Panc1 (cell line): ENCODE results near the gene PRUNE2. TPM values are rescaled to one million over a fixed set of nuclear protein-coding genes. Genes with fewer than 3 reads are reported as not detected.

ENCODE experiments used
- ATAC-seq: fragments of 200-7000 bp; cut with Tn5 transposase; 2 replicates; pipeline ENCODE4 v1.9.1; 2020; ENCODE audit warnings: mild to moderate bottlenecking, moderate library complexity
- BruUV-seq: library from RNA; stranded (reverse); fragments of 400-500 nt; replicated peaks from 2 replicates; lab custom pipeline; 2021; lab: Mats Ljungman, UMichigan
- CTCF ChIA-PET: fragments of 300-600 bp; sonication (Branson Sonifier 250); formaldehyde crosslinking; loops from one replicate; lab custom pipeline; 2022; ENCODE audit warnings: antibody characterized with exemption; lab: Charles Lee
- POLR2A ChIA-PET: fragments of 300-600 bp; sonication (Branson Sonifier 250); formaldehyde crosslinking; loops from one replicate; lab custom pipeline; 2022; ENCODE audit warnings: antibody characterized with exemption; lab: Charles Lee
- DNase-seq: peaks from one replicate; pipeline ENCODE4 v3.0.0-alpha.2; 2010; ENCODE audit warnings: low read depth, low spot score
- H3K27ac ChIP-seq: 2 replicates; pipeline ENCODE4 v1.5.1; 2011; ENCODE audit warnings: mild to moderate bottlenecking, low read length, inconsistent platforms
- H3K27me3 ChIP-seq: fragments of 200-500 bp; sonication (Bioruptor generic); 2 replicates; pipeline ENCODE4 v1.6.0; 2014; ENCODE audit warnings: low read length, inconsistent platforms; ENCODE audit not compliant: control insufficient read depth, insufficient read depth
- H3K36me3 ChIP-seq: fragments of 200-500 bp; sonication (Bioruptor generic); 2 replicates; pipeline ENCODE4 v1.5.1; 2014; ENCODE audit warnings: inconsistent platforms, mild to moderate bottlenecking, low read length, moderate library complexity; ENCODE audit not compliant: control insufficient read depth, insufficient read depth
- H3K4me1 ChIP-seq: 2 replicates; pipeline ENCODE4 v1.5.1; 2011; ENCODE audit warnings: inconsistent platforms, mild to moderate bottlenecking, low read length, moderate library complexity; ENCODE audit not compliant: control insufficient read depth, insufficient read depth
- H3K4me3 ChIP-seq, 2 experiments: 2 replicates each; pipeline ENCODE4 v1.5.1; 2011 to 2012; ENCODE audit warnings: low read depth in 2 of 2, low read length in 2 of 2, mild to moderate bottlenecking in 2 of 2, inconsistent platforms in 1 of 2, moderate library complexity in 1 of 2
- H3K9me3 ChIP-seq: fragments of 200-500 bp; sonication (Bioruptor generic); 2 replicates; pipeline ENCODE4 v1.5.1; 2014; ENCODE audit warnings: low read depth, mild to moderate bottlenecking, inconsistent platforms, low read length, moderate library complexity; ENCODE audit not compliant: control insufficient read depth, insufficient read depth
- POLR2AphosphoS5 ChIP-seq: IDR thresholded peaks from 2 replicates; pipeline ENCODE4 v1.6.1; 2012; ENCODE audit warnings: mild to moderate bottlenecking, low read depth, low read length, moderate library complexity
- SIN3A ChIP-seq: IDR thresholded peaks from 2 replicates; pipeline ENCODE4 v1.6.1; 2012; ENCODE audit warnings: low read depth, mild to moderate bottlenecking, low read length, moderate library complexity, borderline replicate concordance; ENCODE audit not compliant: insufficient read depth
- TCF7L2 ChIP-seq: IDR thresholded peaks from 2 replicates; pipeline ENCODE4 v1.6.1; 2011; ENCODE audit warnings: mild to moderate bottlenecking, low read depth, low read length, inconsistent platforms
- in situ Hi-C: cut with HindIII; loops from 2 replicates; pipeline ENCODE4 v1.10.0; 2016; ENCODE audit warnings: low sequenced_read_pairs, low pct_unique_long_range_greater_than_20kb
- intact Hi-C: fragments of 100-400 bp; cut with micrococcal nuclease; formaldehyde crosslinking; loops from one replicate; pipeline ENCODE4 v1.10.0; 2022; ENCODE audit not compliant: unreplicated experiment
- total RNA-seq: library from RNA; stranded (reverse); gene quantifications from one replicate; pipeline ENCODE4 v1.2.1, GENCODE V29; 2021; ENCODE audit not compliant: unreplicated experiment
- TF ChIP-seq, protein P1 (sequence below), 2 experiments: IDR thresholded peaks; 2 replicates each; pipeline ENCODE4 v1.6.1; 2011 to 2012; ENCODE audit warnings: low read depth in 2 of 2, control low read depth in 1 of 2, low read length in 1 of 2, mild to moderate bottlenecking in 1 of 2, moderate library complexity in 1 of 2; ENCODE audit not compliant: insufficient read depth in 1 of 2
- TF ChIP-seq, protein P2 (sequence below): fragments of 450-650 bp; IDR thresholded peaks from 2 replicates; pipeline ENCODE4 v1.5.1; 2017; ENCODE audit warnings: mild to moderate bottlenecking

The PRUNE2 gene
- total RNA-seq, 1 experiment from 2014 or later = 0.18 TPM

DNA sequence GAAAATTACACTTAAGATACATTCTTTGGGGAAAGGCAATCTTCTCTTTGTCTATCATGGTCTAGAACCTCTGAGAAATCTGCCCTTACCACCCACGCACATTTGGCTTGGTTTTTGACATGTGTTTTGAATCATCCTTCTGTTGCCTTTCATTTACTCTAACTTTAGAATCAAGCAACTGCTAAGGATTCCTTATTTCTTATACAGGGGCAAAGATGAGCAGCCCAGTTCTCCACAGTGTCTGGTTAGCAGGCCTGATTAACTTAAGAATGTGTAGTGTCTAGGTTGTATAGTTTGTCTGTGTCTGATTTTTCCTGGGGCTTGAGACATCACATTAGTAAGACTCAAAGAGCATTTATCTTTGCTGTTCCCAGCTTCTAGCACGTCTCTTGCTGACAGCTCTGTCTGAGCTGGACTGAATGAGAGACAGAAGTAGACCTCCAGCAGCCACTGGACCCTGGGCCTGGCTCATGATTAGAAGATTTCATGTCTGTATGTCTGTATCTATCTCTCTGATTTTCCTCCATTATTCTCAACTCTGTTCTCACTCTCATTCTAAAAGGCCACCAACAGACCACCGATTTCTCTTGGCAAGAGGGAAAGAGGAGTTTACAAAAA, 173.5 kb downstream of the PRUNE2 start:
- ChIA-PET POLR2A (no interaction called here), CTCF (no interaction called here)
- no peaks in the 10 kb centered on the region for H3K4me1 ChIP-seq
- ATAC-seq (no peak), DNase-seq (no peak)
- no peak overlapping the region for H3K27ac ChIP-seq
- TF ChIP-seq TCF7L2 (no peak), POLR2AphosphoS5 (no peak), SIN3A (no peak)
- TF ChIP-seq, protein P1, sequence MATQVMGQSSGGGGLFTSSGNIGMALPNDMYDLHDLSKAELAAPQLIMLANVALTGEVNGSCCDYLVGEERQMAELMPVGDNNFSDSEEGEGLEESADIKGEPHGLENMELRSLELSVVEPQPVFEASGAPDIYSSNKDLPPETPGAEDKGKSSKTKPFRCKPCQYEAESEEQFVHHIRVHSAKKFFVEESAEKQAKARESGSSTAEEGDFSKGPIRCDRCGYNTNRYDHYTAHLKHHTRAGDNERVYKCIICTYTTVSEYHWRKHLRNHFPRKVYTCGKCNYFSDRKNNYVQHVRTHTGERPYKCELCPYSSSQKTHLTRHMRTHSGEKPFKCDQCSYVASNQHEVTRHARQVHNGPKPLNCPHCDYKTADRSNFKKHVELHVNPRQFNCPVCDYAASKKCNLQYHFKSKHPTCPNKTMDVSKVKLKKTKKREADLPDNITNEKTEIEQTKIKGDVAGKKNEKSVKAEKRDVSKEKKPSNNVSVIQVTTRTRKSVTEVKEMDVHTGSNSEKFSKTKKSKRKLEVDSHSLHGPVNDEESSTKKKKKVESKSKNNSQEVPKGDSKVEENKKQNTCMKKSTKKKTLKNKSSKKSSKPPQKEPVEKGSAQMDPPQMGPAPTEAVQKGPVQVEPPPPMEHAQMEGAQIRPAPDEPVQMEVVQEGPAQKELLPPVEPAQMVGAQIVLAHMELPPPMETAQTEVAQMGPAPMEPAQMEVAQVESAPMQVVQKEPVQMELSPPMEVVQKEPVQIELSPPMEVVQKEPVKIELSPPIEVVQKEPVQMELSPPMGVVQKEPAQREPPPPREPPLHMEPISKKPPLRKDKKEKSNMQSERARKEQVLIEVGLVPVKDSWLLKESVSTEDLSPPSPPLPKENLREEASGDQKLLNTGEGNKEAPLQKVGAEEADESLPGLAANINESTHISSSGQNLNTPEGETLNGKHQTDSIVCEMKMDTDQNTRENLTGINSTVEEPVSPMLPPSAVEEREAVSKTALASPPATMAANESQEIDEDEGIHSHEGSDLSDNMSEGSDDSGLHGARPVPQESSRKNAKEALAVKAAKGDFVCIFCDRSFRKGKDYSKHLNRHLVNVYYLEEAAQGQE (IDR thresholded peaks at IDR 0.05; ENCODE audit: insufficient read depth in 1 of 2, low read depth in 2 of 2, low read length in 1 of 2) = no peak
- TF ChIP-seq, protein P2, sequence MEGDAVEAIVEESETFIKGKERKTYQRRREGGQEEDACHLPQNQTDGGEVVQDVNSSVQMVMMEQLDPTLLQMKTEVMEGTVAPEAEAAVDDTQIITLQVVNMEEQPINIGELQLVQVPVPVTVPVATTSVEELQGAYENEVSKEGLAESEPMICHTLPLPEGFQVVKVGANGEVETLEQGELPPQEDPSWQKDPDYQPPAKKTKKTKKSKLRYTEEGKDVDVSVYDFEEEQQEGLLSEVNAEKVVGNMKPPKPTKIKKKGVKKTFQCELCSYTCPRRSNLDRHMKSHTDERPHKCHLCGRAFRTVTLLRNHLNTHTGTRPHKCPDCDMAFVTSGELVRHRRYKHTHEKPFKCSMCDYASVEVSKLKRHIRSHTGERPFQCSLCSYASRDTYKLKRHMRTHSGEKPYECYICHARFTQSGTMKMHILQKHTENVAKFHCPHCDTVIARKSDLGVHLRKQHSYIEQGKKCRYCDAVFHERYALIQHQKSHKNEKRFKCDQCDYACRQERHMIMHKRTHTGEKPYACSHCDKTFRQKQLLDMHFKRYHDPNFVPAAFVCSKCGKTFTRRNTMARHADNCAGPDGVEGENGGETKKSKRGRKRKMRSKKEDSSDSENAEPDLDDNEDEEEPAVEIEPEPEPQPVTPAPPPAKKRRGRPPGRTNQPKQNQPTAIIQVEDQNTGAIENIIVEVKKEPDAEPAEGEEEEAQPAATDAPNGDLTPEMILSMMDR = no peak
- intact Hi-C loops (no loop called here), in situ Hi-C loops (no loop called here)
- H3K36me3 ChIP-seq = no peaks in the 10 kb centered on the region
- no peaks in the 10 kb centered on the region for H3K9me3 ChIP-seq
- no peaks in the 10 kb centered on the region for H3K27me3 ChIP-seq
- BruUV-seq = no TSS peak
- no peak overlapping the region for H3K4me3 ChIP-seq

DNA sequence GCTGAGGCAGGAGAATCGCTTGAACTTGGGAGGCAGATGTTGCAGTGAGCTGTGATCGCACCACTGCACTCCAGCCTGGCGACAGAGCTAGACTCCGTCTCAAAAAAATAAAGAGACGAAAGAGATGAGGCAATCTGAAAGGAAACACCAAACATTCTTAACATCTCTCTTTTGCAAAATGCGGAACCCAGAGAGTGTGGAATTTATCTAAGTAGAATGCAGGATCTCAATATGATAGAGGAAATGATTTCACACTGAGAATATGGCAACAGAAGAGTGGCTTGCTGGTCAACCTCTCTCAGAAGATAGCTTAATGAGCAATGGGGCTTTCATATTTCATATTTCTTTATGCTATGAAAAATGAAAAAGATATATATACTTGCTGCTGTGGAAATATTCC, 175.1 kb downstream of the PRUNE2 start:
- in situ Hi-C loops = no loop called here
- no peak overlapping the region for H3K27ac ChIP-seq
- TF ChIP-seq, protein P2 = no peak
- TF ChIP-seq SIN3A (no peak), POLR2AphosphoS5 (no peak), TCF7L2 (no peak)
- TF ChIP-seq, protein P1 (IDR thresholded peaks at IDR 0.05; ENCODE audit: insufficient read depth in 1 of 2, low read depth in 2 of 2, low read length in 1 of 2) = no peak
- intact Hi-C loops = no loop called here
- ChIA-PET CTCF (no interaction called here), POLR2A (no interaction called here)
- no peaks in the 10 kb centered on the region for H3K27me3 ChIP-seq
- ATAC-seq (no peak), DNase-seq (no peak)
- no peaks in the 10 kb centered on the region for H3K9me3 ChIP-seq
- no peak overlapping the region for H3K4me3 ChIP-seq
- BruUV-seq = no TSS peak
- H3K4me1 ChIP-seq = no peaks in the 10 kb centered on the region
- no peaks in the 10 kb centered on the region for H3K36me3 ChIP-seq
